Hematopoietic multipotent progenitor cell treated with erythropoietin and hydrocortisone succinate and interleukin-3 and kit ligand, for 4 days (in vitro differentiated cells): ENCODE results near the gene ZFYVE21.

Source experiments
- DNase-seq: peaks from one replicate; pipeline ENCODE4 v3.0.0-alpha.2; 2015

ZFYVE21 gene

GRCh38 chr14:103692871-103693270 lies 22.7 kb upstream of the ZFYVE21 start:
- no peak for DNase-seq

GRCh38 chr14:103693515-103693914 lies 22.1 kb upstream of the ZFYVE21 start:
- DNase-seq = no peak

- no peak for DNase-seq
These were observed 21.0 kb upstream of the ZFYVE21 start for GRCh38 chr14:103694572-103695026.

- no peak for DNase-seq
These were observed 20.1 kb upstream of the ZFYVE21 start for GRCh38 chr14:103695296-103696069.

- DNase-seq = no peak
These were observed 19.6 kb upstream of the ZFYVE21 start for GRCh38 chr14:103696070-103696402.

- DNase-seq = peak; percentile 59
These were observed 19.0 kb upstream of the ZFYVE21 start for GRCh38 chr14:103696466-103697071.

GRCh38 chr14:103697206-103697602 lies 18.4 kb upstream of the ZFYVE21 start:
- DNase-seq = no peak

- DNase-seq = no peak
These were observed 17.8 kb upstream of the ZFYVE21 start for GRCh38 chr14:103697603-103698379.

- DNase-seq = peak; percentile 40
These were observed 17.0 kb upstream of the ZFYVE21 start for GRCh38 chr14:103698380-103699260.

- no peak for DNase-seq
These were observed 16.3 kb upstream of the ZFYVE21 start for GRCh38 chr14:103699261-103699661.

GRCh38 chr14:103699901-103700752 lies 15.5 kb upstream of the ZFYVE21 start:
- DNase-seq = no peak

GRCh38 chr14:103700753-103701490 lies 14.7 kb upstream of the ZFYVE21 start:
- DNase-seq = no peak

- no peak for DNase-seq
These were observed 13.5 kb upstream of the ZFYVE21 start for GRCh38 chr14:103702095-103702494.

GRCh38 chr14:103702497-103703432 lies 12.8 kb upstream of the ZFYVE21 start:
- DNase-seq = no peak

GRCh38 chr14:103703433-103704385 lies 11.9 kb upstream of the ZFYVE21 start:
- no peak for DNase-seq

- no peak for DNase-seq
These were observed 10.9 kb upstream of the ZFYVE21 start for GRCh38 chr14:103704708-103705107.

GRCh38 chr14:103705118-103705503 lies 10.5 kb upstream of the ZFYVE21 start:
- peak; percentile 41 for DNase-seq

- no peak for DNase-seq
These were observed 9.9 kb upstream of the ZFYVE21 start for GRCh38 chr14:103705504-103706284.
